IMR-90 (cell line): Measurements from ENCODE around the gene ATP8B3. TPM values are rescaled to one million over a fixed set of nuclear protein-coding genes. Genes with fewer than 3 reads are reported as not detected.

ENCODE experiments used
- ATAC-seq: fragments of 200-7000 bp; cut with Tn5 transposase; 2 replicates; pipeline ENCODE4 v1.9.1; 2020; ENCODE audit warnings: low read depth, mild to moderate bottlenecking, moderate library complexity
- BruUV-seq: library from RNA; stranded (reverse); fragments of 400-500 nt; replicated peaks from 2 replicates; lab custom pipeline; 2021; lab: Mats Ljungman, UMichigan
- CTCF ChIA-PET: fragments of 300-600 bp; formaldehyde crosslinking; extraction: SDS; loops from one replicate; lab custom pipeline; 2021; ENCODE audit warnings: antibody characterized with exemption; lab: Yijun Ruan, JAX
- POLR2A ChIA-PET: fragments of 300-600 bp; sonication (Branson Sonifier 250); formaldehyde crosslinking; loops from one replicate; lab custom pipeline; 2022; ENCODE audit warnings: antibody characterized with exemption; ENCODE audit not compliant: unreplicated experiment; lab: Charles Lee
- DNase-seq: peaks from one replicate; pipeline ENCODE4 v3.0.0; 2013
- H2AFZ ChIP-seq: replicated peaks from 2 replicates; pipeline ENCODE3; 2013; ENCODE audit warnings: low read length, mild to moderate bottlenecking; ENCODE audit not compliant: poor library complexity
- H2AK5ac ChIP-seq: 2 replicates; pipeline ENCODE4 v1.6.1; 2013; ENCODE audit warnings: low read depth, low read length, inconsistent platforms
- H2AK9ac ChIP-seq: replicated peaks from 2 replicates; pipeline ENCODE3; 2013; ENCODE audit warnings: mild to moderate bottlenecking, low read depth, low read length, moderate library complexity; ENCODE audit not compliant: poor library complexity
- H2BK120ac ChIP-seq: 2 replicates; pipeline ENCODE4 v1.6.1; 2013; ENCODE audit warnings: low read depth, low read length, inconsistent platforms
- H2BK15ac ChIP-seq: 3 replicates; pipeline ENCODE4 v1.6.1; 2013; ENCODE audit warnings: low read depth, low read length, inconsistent platforms
- H2BK20ac ChIP-seq: 2 replicates; pipeline ENCODE4 v1.6.1; 2013; ENCODE audit warnings: low read depth, mild to moderate bottlenecking, inconsistent platforms, low read length, moderate library complexity
- H2BK5ac ChIP-seq: 2 replicates; pipeline ENCODE4 v1.6.1; 2013; ENCODE audit warnings: mild to moderate bottlenecking, low read depth, low read length, inconsistent platforms; ENCODE audit not compliant: poor library complexity, severe bottlenecking
- H3K14ac ChIP-seq: replicated peaks from 2 replicates; pipeline ENCODE4 v1.6.1; 2013; ENCODE audit warnings: low read depth, low read length, inconsistent platforms
- H3K18ac ChIP-seq: 2 replicates; pipeline ENCODE4 v1.6.1; 2013; ENCODE audit warnings: low read depth, low read length, control low read depth
- H3K23ac ChIP-seq: 2 replicates; pipeline ENCODE4 v1.6.1; 2013; ENCODE audit warnings: low read depth, low read length, inconsistent platforms
- H3K27ac ChIP-seq: 2 replicates; pipeline ENCODE4 v1.5.1; 2013; ENCODE audit warnings: mild to moderate bottlenecking, control low read depth, low read length; ENCODE audit not compliant: insufficient read depth
- H3K27me3 ChIP-seq: 2 replicates; pipeline ENCODE4 v1.6.1; 2013; ENCODE audit warnings: low read length; ENCODE audit not compliant: control insufficient read depth, insufficient read depth
- H3K36me3 ChIP-seq: 2 replicates; pipeline ENCODE4 v1.6.1; 2013; ENCODE audit warnings: low read length, mixed read lengths; ENCODE audit not compliant: control insufficient read depth, insufficient read depth
- H3K4ac ChIP-seq: 2 replicates; pipeline ENCODE4 v1.6.1; 2013; ENCODE audit warnings: low read depth, low read length, inconsistent platforms
- H3K4me1 ChIP-seq: 2 replicates; pipeline ENCODE4 v1.6.1; 2013; ENCODE audit warnings: low read length, mixed read lengths; ENCODE audit not compliant: control insufficient read depth, insufficient read depth
- H3K4me2 ChIP-seq: 2 replicates; pipeline ENCODE4 v1.6.1; 2013; ENCODE audit warnings: low read depth, mild to moderate bottlenecking, control low read depth, low read length, moderate library complexity
- H3K4me3 ChIP-seq: 2 replicates; pipeline ENCODE4 v1.5.1; 2013; ENCODE audit warnings: low read depth, mild to moderate bottlenecking, control low read depth, low read length, moderate library complexity; ENCODE audit not compliant: insufficient read depth
- H3K56ac ChIP-seq: 2 replicates; pipeline ENCODE4 v1.6.1; 2013; ENCODE audit warnings: low read length, inconsistent platforms; ENCODE audit not compliant: insufficient read depth; ENCODE audit errors: extremely low read depth
- H3K79me1 ChIP-seq, 2 experiments: 2 replicates each; pipeline ENCODE4 v1.6.1; 2013; ENCODE audit warnings: low read length in 2 of 2, inconsistent platforms in 1 of 2, low read depth in 1 of 2
- H3K9ac ChIP-seq: 2 replicates; pipeline ENCODE4 v1.6.1; 2013; ENCODE audit warnings: low read depth, low read length, control low read depth
- H3K9me1 ChIP-seq: 2 replicates; pipeline ENCODE4 v1.6.1; 2013; ENCODE audit warnings: low read length, inconsistent platforms; ENCODE audit not compliant: insufficient read depth
- H3K9me3 ChIP-seq: 2 replicates; pipeline ENCODE4 v1.6.1; 2013; ENCODE audit warnings: low read length; ENCODE audit not compliant: control insufficient read depth, insufficient read depth
- H4K20me1 ChIP-seq: 2 replicates; pipeline ENCODE4 v1.6.1; 2013; ENCODE audit warnings: low read length, inconsistent platforms; ENCODE audit not compliant: insufficient read depth
- H4K5ac ChIP-seq: 2 replicates; pipeline ENCODE4 v1.6.1; 2013; ENCODE audit warnings: mild to moderate bottlenecking, low read depth, low read length, control low read depth
- H4K8ac ChIP-seq, 2 experiments: 2 replicates each; pipeline ENCODE4 v1.6.1; 2013; ENCODE audit warnings: low read depth in 2 of 2, low read length in 2 of 2, control low read depth in 1 of 2, inconsistent platforms in 1 of 2
- H4K91ac ChIP-seq: 2 replicates; pipeline ENCODE4 v1.6.1; 2013; ENCODE audit warnings: low read depth, low read length, inconsistent platforms; ENCODE audit not compliant: insufficient read depth
- BHLHE40 ChIP-seq: fragments of 150-350 bp; IDR thresholded peaks from 2 replicates; pipeline ENCODE4 v1.6.1; 2016; ENCODE audit warnings: mild to moderate bottlenecking, low read depth, low read length
- CHD1 ChIP-seq: IDR thresholded peaks from 2 replicates; pipeline ENCODE4 v1.6.1; 2012; ENCODE audit warnings: low read depth, low read length, improper control_type of control experiment
- MAZ ChIP-seq: IDR thresholded peaks from 2 replicates; pipeline ENCODE4 v1.6.1; 2012; ENCODE audit warnings: low read depth, mild to moderate bottlenecking, low read length, improper control_type of control experiment, moderate library complexity, borderline replicate concordance
- MXI1 ChIP-seq: IDR thresholded peaks from 2 replicates; pipeline ENCODE4 v1.6.1; 2012; ENCODE audit warnings: low read depth, mild to moderate bottlenecking, low read length, moderate library complexity, borderline replicate concordance
- POLR2A ChIP-seq: IDR thresholded peaks from 2 replicates; pipeline ENCODE4 v1.6.1; 2012; ENCODE audit warnings: mild to moderate bottlenecking, low read depth, low read length
- RCOR1 ChIP-seq: IDR thresholded peaks from 2 replicates; pipeline ENCODE4 v1.6.1; 2012; ENCODE audit warnings: mild to moderate bottlenecking, low read length, improper control_type of control experiment; ENCODE audit not compliant: insufficient replicate concordance
- RFX5 ChIP-seq: IDR thresholded peaks from 2 replicates; pipeline ENCODE4 v1.8.0; 2012; ENCODE audit warnings: low read depth, mild to moderate bottlenecking, low read length, moderate library complexity
- SMC3 ChIP-seq: fragments of 150-350 bp; IDR thresholded peaks from 2 replicates; pipeline ENCODE4 v1.6.1; 2016; ENCODE audit warnings: low read depth, mild to moderate bottlenecking, antibody characterized with exemption, low read length, moderate library complexity
- WGBS, 2 experiments: methylation state at CpG; one replicate each; pipeline versions ENCODE4 v1.1.5 to v1.1.7; 2013; ENCODE audit warnings: missing lambda C conversion rate in 2 of 2; ENCODE audit not compliant: insufficient read length in 1 of 2; ENCODE audit errors: extremely low coverage in 2 of 2; 5-methylcytosine and 5-hydroxymethylcytosine counted together
- dilution Hi-C: fragments of 300-500 bp; cut with HindIII; formaldehyde crosslinking; loops from one replicate; pipeline ENCODE4 v1.14.3; 2018; ENCODE audit warnings: low sequenced_read_pairs; ENCODE audit not compliant: unreplicated experiment
- in situ Hi-C: fragments of 300-500 bp; cut with MboI; formaldehyde crosslinking; loops from 3 replicates; pipeline ENCODE4 v1.14.3; 2019; ENCODE audit warnings: low sequenced_read_pairs, inconsistent platforms, mixed read lengths
- intact Hi-C: fragments of 100-400 bp; cut with micrococcal nuclease; formaldehyde crosslinking; loops from 2 replicates; pipeline ENCODE4 v1.10.0; 2022
- polyA plus RNA-seq, 3 experiments: library from polyadenylated mRNA; depleted of rRNA; stranded (reverse); fragments of >200 nt; gene quantifications; 2 replicates each; pipeline ENCODE4 v1.2.3, GENCODE V29; 2012; ENCODE audit warnings: low replicate concordance in 1 of 3
- total RNA-seq: library from RNA; depleted of rRNA; stranded (reverse); fragments of >200 nt; gene quantifications from 2 replicates; pipeline ENCODE4 v1.2.3, GENCODE V29; 2012

ATP8B3 gene
- total and polyA plus RNA-seq, 2 of the 4 experiments (the other 2 are of a cell fraction): 1.6 to 8.1 TPM

GRCh38 chr19:1739960-1740629 lies 72.0 kb downstream of the ATP8B3 start:
- no peak for TF ChIP-seq MAZ
- no peak for TF ChIP-seq RCOR1
- no peak for TF ChIP-seq MXI1
- TF ChIP-seq BHLHE40: no peak
- no peak for TF ChIP-seq POLR2A
- TF ChIP-seq RFX5: no peak
- TF ChIP-seq CHD1: no peak
- no peak for TF ChIP-seq SMC3
- DNase-seq: no peak

More at GRCh38 chr19:1739960-1740629, 72.0 kb downstream of the ATP8B3 start:
- POLR2A ChIA-PET: interaction anchor here (0.6 kb wide), 1 partner anchor 253 kb away, joined by 3 read pairs; no protein-coding TSS in a partner anchor
- H2BK5ac ChIP-seq: no peak overlapping the region
- peaks cover 35% of the 10 kb centered on the region for H3K27me3 ChIP-seq
- no peak overlapping the region for H3K4ac ChIP-seq
- H3K9me1 ChIP-seq: no peaks in the 10 kb centered on the region
- H4K5ac ChIP-seq: no peak overlapping the region
- no peaks in the 10 kb centered on the region for H3K4me1 ChIP-seq
- H3K14ac ChIP-seq: no peak overlapping the region
- no peak overlapping the region for H3K27ac ChIP-seq
- WGBS, 2 experiments: 76% methylated on average over 3 of the region's 11 CpGs; no CpG with 5 or more reads in 1 of the 2 experiments
- no peaks in the 10 kb centered on the region for H3K79me1 ChIP-seq
- H3K9ac ChIP-seq: no peak overlapping the region
- CTCF ChIA-PET: no interaction called here
- H3K18ac ChIP-seq: no peak overlapping the region
- H3K56ac ChIP-seq: no peak overlapping the region
- no peak for ATAC-seq
- H2BK120ac ChIP-seq: no peak overlapping the region
- intact Hi-C loops: no loop called here
- no peak overlapping the region for H4K8ac ChIP-seq
- H2AK5ac ChIP-seq: no peak overlapping the region
- H3K4me3 ChIP-seq: no peak overlapping the region
- no TSS peak for BruUV-seq
- H2BK15ac ChIP-seq: no peak overlapping the region
- no peaks in the 10 kb centered on the region for H4K20me1 ChIP-seq
- in situ Hi-C loops: no loop called here
- no peak overlapping the region for H4K91ac ChIP-seq
- H2BK20ac ChIP-seq: no peak overlapping the region
- H3K23ac ChIP-seq: no peak overlapping the region
- dilution Hi-C loops: no loop called here
- H3K36me3 ChIP-seq: no peaks in the 10 kb centered on the region
- H3K4me2 ChIP-seq: no peak overlapping the region
- no peak overlapping the region for H2AFZ ChIP-seq
- no peak overlapping the region for H2AK9ac ChIP-seq
- peaks cover 9% of the 10 kb centered on the region for H3K9me3 ChIP-seq
